DND-41 (cell line): Measurements from ENCODE around the gene GABRG3.

Experiments used
- CTCF ChIP-seq: IDR thresholded peaks from 2 replicates; pipeline ENCODE4 v1.5.1; 2012; ENCODE audit warnings: borderline replicate concordance, low read length, moderate library complexity, mild to moderate bottlenecking; ENCODE audit not compliant: poor library complexity, severe bottlenecking; ENCODE audit errors: extremely low read depth
- EZH2 ChIP-seq: IDR thresholded peaks from 3 replicates; pipeline ENCODE4 v1.6.1; 2012; ENCODE audit warnings: borderline replicate concordance, low read depth, mild to moderate bottlenecking, moderate library complexity, low read length, inconsistent platforms; ENCODE audit not compliant: severe bottlenecking

GRCh38 chr15:27486683-27487647 lies 516.0 kb downstream of the GABRG3 start:
- TF ChIP-seq CTCF (no peak), EZH2 (no peak)
